Stimulated activated CD4-positive, alpha-beta T cell treated with anti-CD3 and anti-CD28 coated beads, TNF-alpha, amount 100 ng/mL, for 1 hour (primary cell): ENCODE data around the gene LAMC3.

ENCODE experiments used
- DNase-seq, 3 donors: peaks; one replicate each; pipeline ENCODE4 v3.0.0-alpha.2; 2020; ENCODE audit warnings: low read depth in 3 of 3, low spot score in 1 of 3

LAMC3 gene

DNA sequence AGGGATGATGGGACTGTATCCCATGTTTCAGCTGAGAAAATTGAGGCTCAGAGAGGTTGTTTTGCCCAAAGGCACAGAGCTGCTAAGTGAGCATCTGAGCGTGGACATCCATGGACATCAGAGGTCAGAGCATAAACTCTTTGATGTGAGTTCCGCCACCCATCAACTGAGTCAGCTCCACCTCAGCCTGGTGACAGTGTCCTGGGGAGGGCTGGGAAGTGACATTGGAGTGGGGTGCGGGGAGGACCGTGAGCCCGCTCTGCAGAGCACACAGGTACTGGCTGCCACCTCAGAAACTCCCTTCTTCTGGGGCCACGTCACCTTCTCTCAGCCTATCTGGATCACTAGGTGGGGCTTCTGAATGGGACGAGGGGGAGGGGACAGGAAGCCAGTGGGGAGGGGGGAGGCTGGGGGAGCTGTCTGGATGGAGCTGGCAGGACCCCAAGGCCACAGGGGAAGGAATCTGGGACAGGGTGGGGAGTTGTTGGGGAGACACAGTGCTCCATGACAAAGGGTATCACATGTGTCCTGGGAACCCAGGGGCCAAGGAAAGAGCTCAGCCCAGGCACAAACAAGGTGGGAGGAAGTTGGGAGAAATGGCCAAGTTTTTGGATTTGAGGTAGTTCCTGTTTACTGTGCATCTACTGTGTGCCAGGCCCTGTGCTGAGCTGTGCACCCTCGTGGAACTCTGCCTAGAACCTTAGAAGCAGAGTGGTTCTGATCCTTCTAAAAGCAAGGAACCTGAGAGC, 2.5 kb downstream of the LAMC3 start:
- no peak for DNase-seq

DNA sequence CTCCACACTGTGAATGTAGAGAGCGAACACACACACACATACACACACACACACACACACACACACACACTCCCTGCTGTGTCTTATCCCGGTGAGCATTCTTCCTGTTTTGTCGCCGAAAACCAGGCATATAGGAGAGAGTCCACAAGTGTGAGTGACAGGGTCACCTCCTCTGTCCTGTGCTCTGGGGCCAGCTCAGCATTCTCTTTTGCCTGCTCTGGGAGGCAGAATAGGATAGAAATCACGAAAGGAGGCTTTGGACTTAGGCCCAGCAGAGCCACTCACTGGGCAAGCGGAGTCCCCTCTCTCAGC, 3.0 kb downstream of the LAMC3 start:
- DNase-seq, result no peak

DNA sequence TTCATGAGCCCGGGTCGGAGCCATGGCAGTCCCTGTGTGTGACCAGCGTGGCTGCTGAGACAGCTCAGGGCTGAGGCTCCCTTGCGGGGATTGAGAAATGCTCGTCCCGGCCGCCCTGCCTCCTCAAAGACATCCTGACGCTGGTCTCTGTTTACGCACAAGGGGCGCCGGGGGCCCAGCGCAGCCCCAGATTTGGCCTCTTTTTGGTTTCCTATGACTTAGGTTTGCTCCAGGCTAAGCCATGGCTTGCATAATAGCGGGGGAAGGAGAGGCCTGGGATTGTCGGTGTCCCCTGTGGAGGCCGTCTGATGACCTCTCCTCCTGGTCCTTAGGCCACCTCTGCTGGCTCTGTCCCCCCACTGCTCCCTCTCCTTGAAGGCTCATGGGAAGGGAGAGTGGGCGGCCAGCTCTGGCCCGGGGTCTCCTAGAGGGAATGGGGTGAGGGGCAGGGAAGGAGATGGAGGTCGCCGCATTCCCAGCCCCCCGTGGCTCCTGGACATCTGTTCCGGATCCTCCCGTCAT, 3.5 kb downstream of the LAMC3 start:
- DNase-seq, result no peak

DNA sequence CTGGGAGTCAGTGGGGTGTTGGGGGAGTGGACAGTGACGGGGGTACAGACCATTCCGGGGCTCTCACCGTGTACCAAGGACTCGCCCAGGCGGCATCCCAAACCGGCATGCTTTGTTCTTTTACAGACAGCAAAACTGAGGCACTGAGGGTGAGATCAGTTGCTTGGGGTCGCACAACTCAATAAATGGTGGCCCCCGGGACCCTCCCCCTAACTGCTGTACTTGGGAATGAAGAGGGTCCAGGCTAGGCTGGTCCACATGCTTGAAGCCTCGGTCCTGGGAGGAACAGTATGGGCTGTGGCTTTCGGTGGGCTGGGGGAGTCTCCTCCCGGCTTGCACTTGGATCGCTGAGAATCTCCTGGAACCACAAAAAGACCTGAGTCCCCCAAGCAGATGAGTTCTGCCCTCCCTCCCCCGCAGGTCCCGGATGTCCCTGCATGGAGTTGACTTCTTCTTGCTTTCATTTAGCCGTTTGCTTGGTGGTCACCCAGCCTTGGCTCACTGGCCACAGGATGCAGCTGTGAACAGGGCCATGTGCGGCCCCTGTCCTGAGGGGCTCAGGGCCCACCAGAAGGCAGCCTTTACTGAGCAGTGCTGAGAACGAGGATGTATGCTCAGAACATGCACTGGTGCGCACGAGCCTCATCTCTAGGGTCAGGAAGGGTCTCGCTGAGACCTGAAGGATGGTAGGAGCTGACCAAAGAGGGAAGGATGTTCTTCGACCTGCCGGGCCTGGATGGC, 4.2 kb downstream of the LAMC3 start:
- DNase-seq, result no peak

DNA sequence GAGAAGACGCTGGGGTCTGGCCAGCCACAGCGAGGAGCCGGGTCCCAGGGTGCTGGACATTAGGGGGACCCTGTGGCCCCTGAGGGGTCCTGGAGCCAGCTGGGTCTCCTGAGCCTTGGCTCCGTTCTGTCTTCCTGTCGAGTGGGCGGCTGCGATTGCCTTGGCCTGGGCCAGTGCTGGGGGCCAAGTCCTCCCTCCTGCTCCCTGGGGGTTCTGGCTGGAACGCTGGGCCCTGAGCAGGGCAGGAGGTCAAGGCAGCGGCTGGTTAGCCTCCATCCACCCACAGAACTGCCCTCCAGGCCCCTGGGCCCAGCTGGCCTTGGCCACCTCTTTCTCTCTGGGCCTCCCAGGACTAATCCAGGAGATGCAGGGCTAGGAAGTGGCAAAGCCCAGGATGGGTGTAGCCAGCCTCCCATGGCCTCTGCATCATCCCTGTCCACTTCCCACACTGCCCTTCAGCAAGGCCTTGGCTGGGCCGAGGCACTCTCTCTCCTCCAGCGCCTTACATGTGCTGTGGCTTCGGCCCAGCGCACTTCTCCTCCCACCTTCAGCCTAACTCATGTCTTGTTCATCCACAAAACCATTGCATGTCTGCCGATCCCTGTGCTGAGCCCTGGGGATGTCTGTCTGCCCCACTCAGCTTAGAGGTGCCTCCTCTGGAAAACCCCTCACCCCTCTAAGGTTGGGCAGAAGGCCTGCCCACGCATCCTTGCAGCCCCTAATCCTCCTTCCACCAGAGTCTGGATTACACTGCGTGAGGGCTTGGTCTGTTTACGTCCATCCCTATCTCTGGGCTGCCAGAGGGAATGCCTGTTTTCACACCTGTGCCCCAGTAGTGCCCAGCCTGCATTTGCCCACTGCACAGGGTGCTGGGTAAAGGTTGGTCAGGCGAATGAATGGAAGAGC, 5.0 kb downstream of the LAMC3 start:
- no peak for DNase-seq

DNA sequence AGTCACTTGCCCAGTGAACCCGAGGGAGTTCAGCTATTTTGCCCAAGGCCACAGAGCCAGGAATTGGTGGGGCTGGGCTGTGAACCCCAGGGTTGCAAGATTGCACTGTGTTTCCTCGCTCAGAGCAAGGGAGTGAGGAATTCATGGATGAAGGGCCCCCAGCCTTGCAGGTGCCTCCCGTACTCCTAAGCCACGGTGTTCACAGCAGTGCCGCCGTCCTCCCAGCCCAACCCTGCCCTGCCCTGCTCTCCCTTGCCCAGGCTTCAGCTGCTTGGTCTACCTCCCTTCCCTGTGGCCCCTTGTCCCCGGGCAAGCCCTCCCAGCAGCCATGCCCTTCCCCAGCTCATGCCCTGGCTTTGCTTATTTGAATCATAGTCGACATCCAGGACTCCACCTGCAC, 6.1 kb downstream of the LAMC3 start:
- no peak for DNase-seq

DNA sequence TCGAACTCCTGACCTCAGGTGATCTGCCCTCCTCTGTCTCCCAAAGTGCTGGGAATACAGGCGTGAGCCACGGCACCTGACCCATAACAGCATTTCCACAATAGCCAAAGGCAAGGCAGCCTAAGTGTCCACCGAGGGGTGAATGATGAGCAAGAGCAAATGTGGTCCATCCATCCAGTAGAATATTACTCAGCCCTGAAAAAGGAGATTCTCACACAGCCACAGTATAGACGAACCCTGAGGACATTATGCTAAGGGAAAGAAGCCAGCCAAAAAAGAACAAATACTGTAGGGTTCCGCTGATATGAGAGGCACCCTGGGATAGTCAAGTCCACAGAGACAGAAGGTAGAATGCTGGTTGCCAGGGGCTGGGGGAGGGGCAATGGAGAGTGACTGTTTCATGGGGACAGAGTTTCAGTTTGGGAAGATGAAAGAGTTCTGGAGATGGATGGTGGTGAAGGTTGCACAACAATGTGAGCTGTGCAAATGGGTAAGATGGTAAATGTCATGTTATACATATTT, 7.0 kb downstream of the LAMC3 start:
- DNase-seq, result no peak

DNA sequence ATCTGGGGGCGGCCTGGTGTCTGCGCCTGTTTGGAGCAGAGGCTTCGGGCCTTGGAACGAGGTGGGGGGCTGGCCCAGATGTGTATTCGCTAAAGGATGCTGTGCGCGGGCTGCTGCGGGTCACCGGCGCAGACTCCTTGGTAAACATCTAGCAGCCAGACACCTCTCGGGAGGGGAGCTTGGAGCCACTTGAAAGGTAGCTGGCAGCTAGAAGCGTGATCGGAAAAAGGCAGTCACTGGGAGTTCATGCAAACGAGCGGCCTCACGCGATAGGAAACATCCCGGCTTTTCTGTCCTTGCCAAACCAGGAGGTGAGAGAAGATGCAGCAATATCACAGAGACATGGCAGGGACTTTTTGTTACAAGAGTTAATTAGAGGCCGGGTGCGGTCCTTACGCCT, 8.1 kb downstream of the LAMC3 start:
- no peak for DNase-seq

DNA sequence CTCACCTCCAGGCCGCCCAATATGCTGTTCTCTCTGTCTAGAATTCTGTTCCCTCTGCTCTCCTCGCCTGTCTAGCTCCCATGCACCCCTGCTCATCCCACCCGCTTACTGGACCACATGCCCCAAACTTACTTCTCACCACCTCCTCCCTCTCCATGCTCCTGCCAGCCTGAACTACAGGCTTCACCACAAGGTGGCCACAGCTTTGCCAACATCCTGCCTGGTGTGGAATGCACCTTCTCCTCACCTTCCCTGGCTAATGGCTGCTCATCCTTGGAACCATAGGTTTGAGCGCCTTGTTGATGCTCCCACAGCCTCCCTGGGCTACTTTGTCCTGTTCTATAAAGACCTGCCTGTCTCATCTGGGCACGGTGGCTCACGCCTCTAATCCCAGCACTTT, 9.6 kb downstream of the LAMC3 start:
- no peak for DNase-seq

DNA sequence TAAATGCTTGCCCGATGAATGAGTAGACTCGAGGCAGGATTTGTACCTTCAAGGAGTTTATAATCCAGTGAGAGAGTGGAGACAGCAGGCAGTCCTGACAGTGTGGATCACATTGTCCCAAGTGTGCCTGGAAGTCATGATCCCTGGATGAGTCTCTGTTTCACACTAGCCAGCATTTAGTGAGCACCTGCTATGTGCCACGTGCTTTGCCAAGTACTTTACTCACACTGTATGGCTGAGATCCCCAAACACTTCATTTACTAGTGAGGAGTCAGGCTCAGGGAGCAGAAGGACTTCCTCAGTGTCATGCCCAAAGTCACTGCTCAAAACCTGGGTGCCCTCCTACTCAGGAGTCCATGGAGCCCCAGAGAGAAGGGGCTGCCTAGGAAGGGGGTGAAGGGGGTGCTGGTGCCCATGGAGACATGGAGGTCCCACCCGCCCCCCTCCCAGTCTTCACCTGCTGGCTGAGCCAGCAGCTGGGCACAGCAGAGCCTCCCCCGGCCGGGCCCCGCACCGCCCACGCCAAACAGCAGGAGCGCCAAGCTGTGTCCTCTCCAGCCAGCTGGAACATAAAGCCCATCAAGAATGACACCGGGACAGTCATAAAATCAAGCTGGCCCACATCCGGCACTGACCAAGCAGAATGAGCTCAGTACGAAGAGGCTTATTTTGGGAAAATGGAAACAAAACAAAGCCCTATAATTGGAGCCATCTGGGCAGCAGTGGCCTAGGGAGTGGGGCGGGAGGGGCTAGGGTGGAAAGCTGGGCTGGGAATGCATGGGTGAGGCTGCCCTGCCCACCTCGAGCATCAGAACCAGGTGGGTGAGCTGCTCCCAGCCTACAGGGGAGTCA, 10.6 kb downstream of the LAMC3 start:
- no peak for DNase-seq

DNA sequence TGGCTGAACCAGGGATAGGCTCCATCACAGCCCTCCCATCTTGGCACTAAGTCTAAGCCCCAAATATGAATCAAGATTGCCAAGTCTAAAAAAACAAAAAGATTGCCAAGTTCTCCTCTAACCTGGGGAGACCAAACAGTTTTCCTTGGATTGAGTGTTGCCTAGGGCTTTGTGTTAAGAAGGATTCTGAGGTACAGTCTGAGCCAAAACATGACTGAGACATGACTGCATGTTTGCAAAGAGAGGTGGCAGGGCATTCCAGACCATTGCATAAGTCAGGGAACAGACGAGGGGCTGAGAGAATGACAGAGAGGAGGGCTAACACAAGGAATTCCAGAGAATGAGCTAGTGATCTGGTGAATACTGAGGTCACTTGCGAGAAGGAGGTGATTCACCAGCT, 11.4 kb downstream of the LAMC3 start:
- no peak for DNase-seq

DNA sequence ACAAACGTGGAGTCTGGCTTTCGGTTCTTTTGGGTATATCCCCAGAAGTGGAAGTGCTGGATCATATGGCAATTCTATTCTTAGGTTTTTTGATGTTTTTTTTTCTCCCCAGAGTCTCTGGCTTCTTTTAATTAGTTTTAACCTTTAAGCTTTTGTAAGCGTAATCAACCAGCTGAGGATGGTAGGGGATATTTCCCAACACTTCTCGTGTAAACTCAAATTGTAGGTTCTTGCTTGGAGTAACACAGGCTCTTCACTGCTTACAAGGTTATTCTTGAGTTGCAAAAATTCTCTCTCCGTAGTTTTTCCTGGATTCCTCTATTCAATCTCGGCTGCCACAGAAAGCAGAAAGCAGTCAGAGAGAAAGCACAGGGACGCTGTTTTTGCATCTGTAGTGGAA, 11.9 kb downstream of the LAMC3 start:
- no peak for DNase-seq

DNA sequence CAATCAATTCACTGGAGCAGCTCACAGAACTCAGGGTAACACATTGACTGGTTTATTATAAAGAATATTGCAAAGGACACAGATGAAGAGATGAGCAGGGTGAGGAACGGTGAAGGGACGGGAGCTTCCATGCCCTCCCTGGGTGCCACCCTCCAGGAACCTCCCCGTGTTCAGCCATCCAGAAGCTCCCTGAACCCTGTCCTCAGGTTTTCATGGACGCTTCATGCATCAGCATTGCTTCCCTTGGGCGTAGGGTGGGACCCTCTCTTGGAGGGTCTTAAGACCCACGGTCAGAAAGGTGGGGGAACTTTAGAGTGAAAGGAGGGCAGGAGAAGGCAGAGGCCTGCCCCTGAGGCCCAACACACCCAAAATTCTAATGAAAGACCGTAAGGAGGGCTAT, 12.8 kb downstream of the LAMC3 start:
- DNase-seq, result no peak

DNA sequence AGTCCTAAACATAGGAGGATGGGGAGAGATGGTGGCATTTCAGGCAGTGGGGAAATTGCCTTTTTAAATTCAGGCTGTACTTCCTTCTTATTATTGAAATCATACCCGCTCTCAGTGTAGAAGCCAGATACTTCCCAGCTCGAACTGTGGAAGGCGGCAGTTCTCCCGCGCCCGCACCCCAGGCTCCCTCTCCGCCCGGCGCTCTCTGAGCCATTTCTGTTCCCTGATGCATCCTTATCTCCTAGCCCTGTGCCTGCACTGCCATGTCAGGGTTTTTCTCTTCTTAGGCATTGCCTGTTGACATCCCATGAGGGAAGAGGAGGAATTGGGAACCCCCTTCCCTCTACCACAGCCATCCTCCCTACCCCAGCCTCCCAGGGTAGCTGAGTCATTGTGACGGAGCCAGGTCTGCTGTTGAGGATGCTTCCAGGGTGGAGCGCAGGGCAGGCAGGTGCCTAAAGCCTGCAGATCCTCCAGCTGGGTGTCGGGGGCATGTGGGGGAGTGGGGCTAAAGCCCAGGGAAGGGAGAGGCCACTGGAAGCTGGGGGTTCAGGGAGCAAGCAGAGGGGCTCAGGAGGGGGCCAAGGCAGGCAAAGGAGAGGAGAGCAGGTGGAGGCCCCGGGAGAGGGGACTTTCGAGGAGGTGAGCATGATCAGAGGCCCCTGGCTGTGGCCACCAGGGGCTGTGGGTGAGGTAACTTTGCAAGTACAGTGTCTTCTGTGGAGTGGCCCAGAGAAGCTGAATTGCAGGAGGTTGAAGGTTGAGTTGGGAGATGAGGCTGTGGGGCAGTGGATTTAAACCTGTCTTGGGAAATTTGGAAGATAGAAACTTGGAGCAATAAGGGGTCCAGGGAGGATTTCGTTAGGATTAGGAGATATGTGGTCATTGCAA, 16.2 kb downstream of the LAMC3 start:
- DNase-seq, result no peak

DNA sequence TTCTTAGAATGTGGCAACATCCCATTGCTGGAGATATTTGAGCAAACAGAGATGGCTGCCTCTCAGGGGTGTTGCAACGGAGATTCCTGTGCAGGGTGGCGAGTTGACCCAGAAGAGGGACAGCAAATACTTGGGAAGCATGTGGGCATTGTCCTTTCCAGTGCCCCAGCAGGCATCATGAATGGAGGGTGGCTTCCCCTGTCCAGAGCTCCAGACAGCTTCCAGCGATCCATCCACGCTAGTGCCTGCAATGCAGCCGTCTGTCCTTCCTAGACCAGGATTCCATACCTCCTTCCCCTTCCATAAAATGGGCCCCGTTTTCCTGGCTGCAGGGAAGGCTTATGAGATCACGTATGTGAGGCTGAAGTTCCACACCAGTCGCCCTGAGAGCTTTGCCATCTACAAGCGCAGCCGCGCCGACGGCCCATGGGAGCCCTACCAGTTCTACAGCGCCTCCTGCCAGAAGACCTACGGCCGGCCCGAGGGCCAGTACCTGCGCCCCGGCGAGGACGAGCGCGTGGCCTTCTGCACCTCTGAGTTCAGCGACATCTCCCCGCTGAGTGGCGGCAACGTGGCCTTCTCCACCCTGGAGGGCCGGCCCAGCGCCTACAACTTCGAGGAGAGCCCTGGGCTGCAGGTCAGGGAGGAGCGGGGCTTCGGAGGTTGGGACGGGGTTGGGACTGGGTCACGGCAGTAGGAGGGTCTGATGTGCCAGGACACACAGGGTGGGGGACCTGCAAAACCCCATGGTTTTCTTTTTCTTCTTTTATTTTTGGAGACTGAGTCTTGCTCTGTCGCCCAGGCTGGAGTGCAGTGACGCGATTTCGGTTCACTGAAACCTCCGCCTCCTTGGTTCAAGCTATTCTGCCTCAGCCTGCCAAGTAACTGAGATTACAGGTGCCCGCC, 17.2 kb downstream of the LAMC3 start:
- DNase-seq, result no peak

DNA sequence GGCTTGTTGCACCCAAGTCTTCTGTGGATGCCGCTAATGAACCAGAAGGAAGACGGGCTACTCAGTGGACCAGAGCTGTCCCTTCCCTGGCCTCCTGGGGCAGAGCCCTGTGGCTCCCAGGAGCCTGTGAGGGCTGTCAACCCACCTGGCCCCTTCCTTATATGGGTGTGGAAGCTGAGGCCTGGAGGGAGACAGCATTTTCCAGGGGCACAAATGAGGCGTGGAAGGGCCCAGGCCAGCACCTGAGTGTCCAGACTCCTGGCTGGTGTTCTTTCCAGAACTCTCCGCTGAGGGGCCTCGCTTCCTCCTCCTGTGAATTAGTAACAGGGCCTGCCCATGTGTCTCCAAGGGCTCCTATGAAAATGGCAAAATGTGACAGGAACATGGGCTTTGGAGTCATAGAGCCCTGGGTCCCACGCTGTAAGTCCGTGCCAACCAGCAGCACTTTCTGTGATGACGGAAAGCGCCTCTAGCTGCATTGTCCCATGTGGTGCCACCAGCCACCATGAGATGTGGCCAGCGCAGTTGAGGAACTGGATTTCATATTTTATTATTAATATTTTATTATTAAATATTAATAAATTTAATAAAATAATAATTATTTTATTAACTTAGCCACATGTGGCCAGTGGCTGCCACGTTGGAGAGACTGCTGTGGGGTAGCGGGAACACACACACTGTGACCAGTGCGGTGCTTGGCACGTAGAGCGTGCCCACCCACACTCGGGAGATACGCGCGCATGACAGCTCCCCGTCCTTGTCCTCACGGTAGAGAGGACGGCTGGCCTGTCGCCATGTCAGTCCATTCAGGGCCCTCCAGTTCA, 18.3 kb downstream of the LAMC3 start:
- no peak for DNase-seq

DNA sequence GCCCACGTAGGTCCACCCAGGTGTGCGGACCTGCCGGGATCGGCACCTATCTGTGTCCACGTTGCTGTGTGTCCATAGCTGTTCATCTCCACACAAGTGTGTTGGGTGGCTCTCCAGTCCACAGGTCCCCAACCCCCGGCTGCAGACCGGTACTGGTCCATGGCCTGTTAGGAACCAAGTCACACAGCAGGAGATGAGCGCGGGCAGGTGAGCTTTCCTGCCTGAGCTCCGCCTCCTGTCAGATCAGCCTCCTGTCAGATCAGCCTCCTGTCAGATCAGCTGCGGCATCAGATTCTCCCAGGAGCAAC, 18.9 kb downstream of the LAMC3 start:
- DNase-seq, result no peak
